Left ventricle myocardium inferior (tissue), 1 donor: ENCODE data around the gene BRME1. TPM values are rescaled to one million over a fixed set of nuclear protein-coding genes. Genes with fewer than 3 reads are reported as not detected.
A peak's percentile ranks its signal among the peaks of the same experiment; 100 is the strongest.

ENCODE experiments used
- DNase-seq: peaks from one replicate; pipeline ENCODE4 v3.0.0-alpha.2; 2020
- H3K27ac ChIP-seq: fragments of 200-600 bp; replicated peaks from 2 replicates; pipeline ENCODE4 v1.8.0; 2021
- H3K27me3 ChIP-seq: fragments of 200-600 bp; 2 replicates; pipeline ENCODE4 v1.8.0; 2021; ENCODE audit warnings: low read depth
- H3K36me3 ChIP-seq: fragments of 200-600 bp; 2 replicates; pipeline ENCODE4 v1.8.0; 2021
- H3K4me1 ChIP-seq: fragments of 200-600 bp; 2 replicates; pipeline ENCODE4 v1.8.0; 2021
- H3K4me3 ChIP-seq: fragments of 200-600 bp; 2 replicates; pipeline ENCODE4 v1.8.0; 2021; ENCODE audit warnings: mild to moderate bottlenecking, moderate library complexity
- H3K9me3 ChIP-seq: fragments of 200-600 bp; replicated peaks from 2 replicates; pipeline ENCODE4 v1.8.0; 2021
- intact Hi-C: fragments of 100-400 bp; cut with micrococcal nuclease; formaldehyde crosslinking; loops from one replicate; pipeline ENCODE4 v1.11.0; 2022
- total RNA-seq: library from RNA; stranded (reverse); fragmentation: NEBNext Ultra II Directional; extraction: Animal tissue kit (Norgen Biotek cat#: 25700); gene quantifications from one replicate; pipeline ENCODE4 v1.2.1, GENCODE V29; 2021
- TF ChIP-seq, protein P1 (sequence below): fragments of 200-600 bp; IDR thresholded peaks from 2 replicates; pipeline ENCODE4 v1.8.0; 2021; ENCODE audit warnings: antibody characterized with exemption, mild to moderate bottlenecking, borderline replicate concordance
- donor health status: DM: no; HTN: yes; CAD: no; lungs with severe emphysema.

BRME1 gene
- total RNA-seq, 1 donor from 2014 or later: 0.82 TPM

- Histone ChIP-seq H3K9me3 (no peaks in the 10 kb centered on the region), H3K4me1 (peaks cover 43% of the 10 kb centered on the region), H3K27me3 (no peaks in the 10 kb centered on the region), H3K4me3 (peak overlapping the region; percentile 85), H3K36me3 (no peaks in the 10 kb centered on the region), H3K27ac (peak overlapping the region; percentile 58)
- TF ChIP-seq, protein P1, sequence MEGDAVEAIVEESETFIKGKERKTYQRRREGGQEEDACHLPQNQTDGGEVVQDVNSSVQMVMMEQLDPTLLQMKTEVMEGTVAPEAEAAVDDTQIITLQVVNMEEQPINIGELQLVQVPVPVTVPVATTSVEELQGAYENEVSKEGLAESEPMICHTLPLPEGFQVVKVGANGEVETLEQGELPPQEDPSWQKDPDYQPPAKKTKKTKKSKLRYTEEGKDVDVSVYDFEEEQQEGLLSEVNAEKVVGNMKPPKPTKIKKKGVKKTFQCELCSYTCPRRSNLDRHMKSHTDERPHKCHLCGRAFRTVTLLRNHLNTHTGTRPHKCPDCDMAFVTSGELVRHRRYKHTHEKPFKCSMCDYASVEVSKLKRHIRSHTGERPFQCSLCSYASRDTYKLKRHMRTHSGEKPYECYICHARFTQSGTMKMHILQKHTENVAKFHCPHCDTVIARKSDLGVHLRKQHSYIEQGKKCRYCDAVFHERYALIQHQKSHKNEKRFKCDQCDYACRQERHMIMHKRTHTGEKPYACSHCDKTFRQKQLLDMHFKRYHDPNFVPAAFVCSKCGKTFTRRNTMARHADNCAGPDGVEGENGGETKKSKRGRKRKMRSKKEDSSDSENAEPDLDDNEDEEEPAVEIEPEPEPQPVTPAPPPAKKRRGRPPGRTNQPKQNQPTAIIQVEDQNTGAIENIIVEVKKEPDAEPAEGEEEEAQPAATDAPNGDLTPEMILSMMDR: no peak
- intact Hi-C loops: loop anchor here (10.0 kb wide), 1 partner anchor 80 kb away; no protein-coding TSS in a partner anchor
- no peak for DNase-seq
Observed at GRCh38 chr19:13864667-13865570, 41.0 kb downstream of the BRME1 start.

DNA sequence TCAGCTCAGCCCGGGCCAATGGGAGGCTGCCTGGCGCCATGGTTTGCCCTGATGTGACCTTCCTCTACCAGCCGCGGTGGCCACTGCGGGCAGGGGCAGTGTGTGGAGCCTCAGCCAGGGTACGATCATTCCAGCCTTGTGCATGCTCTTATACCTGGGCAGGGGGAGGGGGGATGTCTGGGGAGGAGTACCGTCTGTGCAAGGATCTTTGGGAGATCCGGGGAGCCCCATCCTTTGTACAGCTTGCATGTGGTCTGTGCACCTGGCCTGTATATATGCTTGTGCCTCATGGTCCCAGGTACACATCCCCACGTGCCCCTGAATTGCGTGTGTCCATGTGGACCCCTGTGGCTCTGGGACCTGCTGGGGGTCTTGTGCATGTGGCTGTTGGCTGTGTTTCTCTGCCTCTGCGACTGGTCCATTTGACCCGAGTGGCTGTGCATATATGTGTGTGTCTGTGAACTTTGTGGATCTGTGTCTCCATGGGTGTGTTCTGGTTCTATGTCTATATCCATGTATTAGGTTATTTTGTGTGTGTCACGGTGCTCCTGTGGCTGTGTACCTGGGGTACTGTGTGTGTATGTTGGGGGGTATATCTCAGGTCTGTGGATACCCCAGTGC, 41.8 kb downstream of the BRME1 start:
- H3K9me3 ChIP-seq: no peaks in the 10 kb centered on the region
- H3K27me3 ChIP-seq: no peaks in the 10 kb centered on the region
- intact Hi-C loops: loop anchor here (10.0 kb wide), 1 partner anchor 79 kb away; no protein-coding TSS in a partner anchor
- peaks cover 43% of the 10 kb centered on the region for H3K4me1 ChIP-seq
- H3K36me3 ChIP-seq: no peaks in the 10 kb centered on the region
- DNase-seq: no peak
- H3K4me3 ChIP-seq: no peak overlapping the region
- H3K27ac ChIP-seq: peak overlapping the region; percentile 58
- TF ChIP-seq, protein P1: no peak

DNA sequence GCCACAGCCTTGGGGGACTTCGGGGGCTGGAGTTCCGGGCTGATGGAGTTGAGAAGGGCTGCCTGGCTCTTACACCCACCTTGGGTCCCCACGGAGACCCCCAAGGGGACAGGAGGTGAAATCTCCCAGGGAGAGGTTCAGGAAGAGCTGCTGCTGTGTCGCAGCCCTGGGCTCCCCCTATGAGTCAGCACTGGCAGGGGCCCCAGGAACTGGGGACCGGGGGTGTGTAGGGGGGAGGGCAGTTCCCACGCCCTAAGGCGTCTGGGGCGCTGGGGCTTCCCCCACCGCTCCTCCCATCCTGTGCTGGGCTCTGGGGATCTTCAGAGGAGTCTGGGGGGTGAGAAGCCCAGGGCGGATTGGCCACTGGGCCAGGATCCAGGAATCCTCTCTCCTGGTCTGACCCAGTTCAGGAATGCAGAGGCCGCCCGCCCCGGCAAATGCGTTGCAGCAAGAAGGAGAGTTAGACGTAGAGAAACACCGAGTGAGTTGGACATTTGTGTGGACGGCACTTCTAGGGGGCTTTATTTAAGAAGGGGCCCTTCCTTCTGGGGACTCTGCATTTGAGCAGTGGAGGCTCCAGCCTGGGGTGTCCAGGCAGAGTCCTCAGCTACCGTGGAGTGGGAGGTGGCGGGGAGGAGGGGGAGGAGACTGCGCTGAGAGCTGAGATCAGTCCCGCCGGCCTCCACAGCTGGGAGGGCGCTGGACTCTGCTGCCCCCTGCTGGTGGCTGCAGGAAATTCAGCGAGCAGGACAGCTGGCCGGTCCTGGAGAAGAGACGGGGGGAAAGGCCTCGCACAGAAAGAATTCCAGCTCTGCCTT, 44.0 kb downstream of the BRME1 start:
- intact Hi-C loops: loop anchor here (10.0 kb wide), 1 partner anchor 77 kb away; no protein-coding TSS in a partner anchor
- TF ChIP-seq, protein P1: peak; percentile 100
- Histone ChIP-seq H3K9me3 (no peaks in the 10 kb centered on the region), H3K36me3 (no peaks in the 10 kb centered on the region), H3K4me1 (peaks cover 43% of the 10 kb centered on the region), H3K27ac (peak overlapping the region; percentile 97), H3K27me3 (no peaks in the 10 kb centered on the region), H3K4me3 (peak overlapping the region; percentile 63)
- DNase-seq: peak; percentile 94

DNA sequence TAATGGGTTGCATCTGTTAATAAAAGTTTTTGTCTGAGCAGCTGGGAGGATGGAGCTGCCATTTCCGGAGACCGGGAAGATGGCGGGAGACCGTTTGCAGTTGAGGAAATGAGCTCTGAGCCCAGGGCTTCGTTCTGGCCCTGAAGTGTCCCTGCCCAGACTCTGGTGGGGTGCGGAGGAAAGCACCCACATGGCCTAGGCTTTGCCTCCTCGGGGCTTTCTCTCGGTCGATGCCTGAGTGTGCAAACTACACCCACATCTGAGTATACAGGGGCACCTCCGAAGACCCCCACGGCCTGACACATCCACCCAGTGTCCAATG, 44.6 kb downstream of the BRME1 start:
- no peaks in the 10 kb centered on the region for H3K36me3 ChIP-seq
- TF ChIP-seq, protein P1: no peak
- DNase-seq: no peak
- H3K27me3 ChIP-seq: no peaks in the 10 kb centered on the region
- peaks cover 41% of the 10 kb centered on the region for H3K4me1 ChIP-seq
- no peaks in the 10 kb centered on the region for H3K9me3 ChIP-seq
- intact Hi-C loops: loop anchor here (10.0 kb wide), 1 partner anchor 77 kb away; no protein-coding TSS in a partner anchor
- H3K4me3 ChIP-seq: peak overlapping the region; percentile 63
- peak overlapping the region; percentile 97 for H3K27ac ChIP-seq
